MCF 10A (cell line): ENCODE results near the gene ERC2. TPM values are rescaled to one million over a fixed set of nuclear protein-coding genes. Genes with fewer than 3 reads are reported as not detected.

Experiments used
- BruUV-seq: library from RNA; stranded (reverse); fragments of 400-500 nt; replicated peaks from 2 replicates; lab custom pipeline; 2021; lab: Mats Ljungman, UMichigan
- CTCF ChIA-PET: fragments of 300-600 bp; sonication (Branson Sonifier 250); formaldehyde crosslinking; extraction: SDS; loops from one replicate; lab custom pipeline; 2021; ENCODE audit warnings: antibody characterized with exemption, inconsistent platforms; lab: Yijun Ruan, JAX
- POLR2A ChIA-PET: fragments of 300-600, 350-650 bp; sonication (Branson Sonifier 250); formaldehyde crosslinking; extraction: SDS; loops from one replicate; lab custom pipeline; 2020; ENCODE audit warnings: antibody characterized with exemption, inconsistent platforms; lab: Yijun Ruan, JAX
- DNase-seq: peaks from one replicate; pipeline ENCODE4 v3.0.0-alpha.2; 2018; ENCODE audit not compliant: unreplicated experiment
- H3K27ac Mint-ChIP-seq: one replicate; pipeline ENCODE4 v1.8.0; 2022; ENCODE audit warnings: mild to moderate bottlenecking, low read depth, mixed read lengths; ENCODE audit not compliant: unreplicated experiment
- H3K27me3 Mint-ChIP-seq: one replicate; pipeline ENCODE4 v1.8.0; 2022; ENCODE audit warnings: mixed read lengths; ENCODE audit not compliant: insufficient read depth, unreplicated experiment
- H3K36me3 Mint-ChIP-seq: one replicate; pipeline ENCODE4 v1.8.0; 2022; ENCODE audit warnings: mild to moderate bottlenecking, moderate library complexity, mixed read lengths; ENCODE audit not compliant: insufficient read depth, unreplicated experiment
- H3K4me1 Mint-ChIP-seq: one replicate; pipeline ENCODE4 v1.8.0; 2022; ENCODE audit warnings: mixed read lengths; ENCODE audit not compliant: insufficient read depth, unreplicated experiment
- H3K4me3 Mint-ChIP-seq: one replicate; pipeline ENCODE4 v1.8.0; 2022; ENCODE audit warnings: mild to moderate bottlenecking, moderate library complexity, mixed read lengths; ENCODE audit not compliant: unreplicated experiment
- H3K9me3 Mint-ChIP-seq: one replicate; pipeline ENCODE4 v1.8.0; 2022; ENCODE audit warnings: mixed read lengths; ENCODE audit not compliant: unreplicated experiment
- intact Hi-C: fragments of 100-400 bp; cut with micrococcal nuclease; formaldehyde crosslinking; loops from 2 replicates; pipeline ENCODE4 v1.14.1; 2022
- total RNA-seq: library from RNA; stranded (reverse); gene quantifications from 2 replicates; pipeline ENCODE4 v1.2.3, GENCODE V29; 2022
- TF ChIP-seq, protein P1 (sequence below): fragments of 200-600 bp; IDR thresholded peaks from one replicate; pipeline ENCODE4 v1.8.0; 2022; ENCODE audit warnings: antibody characterized with exemption, mild to moderate bottlenecking; ENCODE audit not compliant: unreplicated experiment

The ERC2 gene
- total RNA-seq, 1 experiment from 2014 or later, result 0.42 TPM

DNA sequence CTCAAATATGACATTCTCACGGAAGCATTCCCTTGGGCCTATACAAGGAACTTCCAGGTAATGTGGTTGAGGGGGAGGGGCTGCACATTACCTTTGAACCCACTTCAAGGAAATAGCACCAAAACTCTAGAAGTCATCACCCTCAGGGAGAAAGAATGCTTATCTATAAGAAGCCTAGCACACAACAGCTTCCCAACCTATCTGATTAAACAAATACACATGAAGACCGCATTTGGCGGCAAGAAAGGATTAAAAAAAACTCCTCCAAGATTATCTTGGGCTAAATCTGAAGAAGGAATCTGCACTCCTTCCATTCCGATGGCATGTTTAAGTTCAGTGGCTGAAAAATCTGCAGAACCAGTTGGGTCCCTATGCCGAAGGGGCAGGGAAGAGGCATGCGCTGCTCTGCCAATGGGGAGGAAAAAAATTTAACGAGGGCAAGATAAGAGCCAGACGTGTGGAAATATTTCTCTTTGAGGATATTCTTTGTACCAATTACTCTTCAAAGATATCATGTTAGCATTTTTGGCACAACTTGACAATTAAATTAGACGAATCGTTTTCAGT, 899.2 kb downstream of the ERC2 start:
- Mint-ChIP-seq H3K9me3 (no peaks in the 10 kb centered on the region), H3K4me1 (no peaks in the 10 kb centered on the region), H3K27me3 (no peaks in the 10 kb centered on the region), H3K27ac (no peak overlapping the region), H3K4me3 (no peak overlapping the region), H3K36me3 (no peaks in the 10 kb centered on the region)
- TF ChIP-seq, protein P1, sequence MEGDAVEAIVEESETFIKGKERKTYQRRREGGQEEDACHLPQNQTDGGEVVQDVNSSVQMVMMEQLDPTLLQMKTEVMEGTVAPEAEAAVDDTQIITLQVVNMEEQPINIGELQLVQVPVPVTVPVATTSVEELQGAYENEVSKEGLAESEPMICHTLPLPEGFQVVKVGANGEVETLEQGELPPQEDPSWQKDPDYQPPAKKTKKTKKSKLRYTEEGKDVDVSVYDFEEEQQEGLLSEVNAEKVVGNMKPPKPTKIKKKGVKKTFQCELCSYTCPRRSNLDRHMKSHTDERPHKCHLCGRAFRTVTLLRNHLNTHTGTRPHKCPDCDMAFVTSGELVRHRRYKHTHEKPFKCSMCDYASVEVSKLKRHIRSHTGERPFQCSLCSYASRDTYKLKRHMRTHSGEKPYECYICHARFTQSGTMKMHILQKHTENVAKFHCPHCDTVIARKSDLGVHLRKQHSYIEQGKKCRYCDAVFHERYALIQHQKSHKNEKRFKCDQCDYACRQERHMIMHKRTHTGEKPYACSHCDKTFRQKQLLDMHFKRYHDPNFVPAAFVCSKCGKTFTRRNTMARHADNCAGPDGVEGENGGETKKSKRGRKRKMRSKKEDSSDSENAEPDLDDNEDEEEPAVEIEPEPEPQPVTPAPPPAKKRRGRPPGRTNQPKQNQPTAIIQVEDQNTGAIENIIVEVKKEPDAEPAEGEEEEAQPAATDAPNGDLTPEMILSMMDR, result no peak
- CTCF ChIA-PET, result interaction anchor here (0.8 to 1.4 kb wide), 2 partner anchors 9 to 1375 kb away, joined by 4 read pairs; no protein-coding TSS in a partner anchor
- intact Hi-C loops, result no loop called here
- POLR2A ChIA-PET, result no interaction called here
- BruUV-seq, result no TSS peak
- no peak for DNase-seq

DNA sequence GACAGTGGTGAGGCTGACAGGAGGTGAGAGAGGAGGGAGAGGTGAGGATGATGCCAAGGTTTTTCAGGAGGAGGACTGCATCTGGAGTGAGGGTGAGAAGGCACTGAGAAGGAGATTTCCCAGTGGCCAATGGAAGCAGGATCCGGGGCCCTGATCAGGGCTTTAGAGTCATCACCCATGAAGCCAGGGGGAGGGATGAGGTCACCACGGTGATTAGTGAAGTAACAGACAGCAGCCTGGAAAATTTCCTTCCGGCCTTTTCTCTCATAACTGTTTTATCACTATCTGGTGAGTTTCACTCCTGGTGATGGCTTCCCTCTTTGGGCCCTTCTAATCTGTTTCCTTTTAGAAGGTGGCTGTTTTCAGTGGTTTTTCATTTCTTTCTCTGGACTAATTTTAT, 900.7 kb downstream of the ERC2 start:
- POLR2A ChIA-PET, result no interaction called here

DNA sequence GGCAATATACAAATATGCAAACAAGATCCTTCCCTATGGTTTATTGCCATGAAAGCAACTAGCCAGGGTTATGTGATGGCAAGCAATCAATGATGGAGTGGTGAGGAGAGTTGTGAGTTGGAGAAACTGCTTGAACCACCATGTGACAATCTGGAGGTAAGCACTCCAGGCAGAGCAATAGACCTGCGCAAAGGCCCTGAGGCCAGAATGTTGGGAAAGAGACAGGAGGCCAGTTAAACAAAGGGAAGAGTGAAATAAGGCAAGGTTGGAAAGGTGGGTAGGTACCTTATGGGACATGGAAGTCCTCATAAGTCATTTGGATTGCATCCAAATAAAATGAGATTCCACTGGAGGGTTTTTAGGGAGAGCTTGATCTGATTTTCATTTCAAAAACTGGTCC, 901.1 kb downstream of the ERC2 start:
- H3K27me3 Mint-ChIP-seq, result no peaks in the 10 kb centered on the region
- TF ChIP-seq, protein P1, result no peak
- no peak overlapping the region for H3K4me3 Mint-ChIP-seq
- POLR2A ChIA-PET, result no interaction called here
- no peak for DNase-seq
- H3K9me3 Mint-ChIP-seq, result no peaks in the 10 kb centered on the region
- no peaks in the 10 kb centered on the region for H3K36me3 Mint-ChIP-seq
- H3K4me1 Mint-ChIP-seq, result no peaks in the 10 kb centered on the region
- intact Hi-C loops, result no loop called here
- no TSS peak for BruUV-seq
- no peak overlapping the region for H3K27ac Mint-ChIP-seq
- CTCF ChIA-PET, result no interaction called here

More for the DNA sequence above, 900.7 kb downstream of the ERC2 start:
- Mint-ChIP-seq H3K36me3 (no peaks in the 10 kb centered on the region), H3K9me3 (no peaks in the 10 kb centered on the region), H3K4me1 (no peaks in the 10 kb centered on the region), H3K4me3 (no peak overlapping the region), H3K27me3 (no peaks in the 10 kb centered on the region), H3K27ac (no peak overlapping the region)
- intact Hi-C loops, result no loop called here
- no TSS peak for BruUV-seq
- no peak for DNase-seq
- CTCF ChIA-PET, result no interaction called here
- TF ChIP-seq, protein P1, result no peak

DNA sequence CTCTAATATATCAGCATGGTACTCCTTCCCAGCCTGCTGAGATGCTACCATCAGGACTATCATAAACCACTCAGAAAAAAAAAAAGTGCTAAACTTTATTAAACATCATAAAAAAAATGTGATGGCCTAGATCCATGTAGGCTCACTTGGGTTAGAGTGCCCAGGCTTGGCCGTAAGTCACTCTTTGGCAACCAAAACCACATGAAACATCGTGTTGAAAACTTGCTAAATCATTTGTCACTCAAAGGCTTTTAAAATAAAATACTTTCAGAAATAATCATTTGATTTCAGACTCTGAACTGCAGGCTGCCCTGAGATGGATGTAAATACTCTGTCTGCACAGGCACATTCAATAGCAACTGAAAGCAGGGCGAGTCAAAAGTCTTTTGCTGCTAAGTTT, 902.7 kb downstream of the ERC2 start:
- H3K4me3 Mint-ChIP-seq, result no peak overlapping the region
- no peak for DNase-seq
- no TSS peak for BruUV-seq
- TF ChIP-seq, protein P1, result no peak
- ChIA-PET POLR2A (no interaction called here), CTCF (no interaction called here)
- no peak overlapping the region for H3K27ac Mint-ChIP-seq
- no peaks in the 10 kb centered on the region for H3K9me3 Mint-ChIP-seq
- intact Hi-C loops, result no loop called here
- H3K4me1 Mint-ChIP-seq, result no peaks in the 10 kb centered on the region
- no peaks in the 10 kb centered on the region for H3K27me3 Mint-ChIP-seq
- H3K36me3 Mint-ChIP-seq, result no peaks in the 10 kb centered on the region
